ENCODE data around the gene DOC2A. TPM values are rescaled to one million over a fixed set of nuclear protein-coding genes. Genes with fewer than 3 reads are reported as not detected.

The DOC2A gene
- total and polyA plus RNA-seq, 10 of the 15 experiments (the other 5 are each of a cell fraction or from before 2014, with no cell fraction given): 0.06 to 0.17 (median 0.12) TPM; not detected in 6

GRCh38 chr16:30017277-30017656, 6.4 kb upstream of the DOC2A start (continued):
- TF ChIP-seq CEBPZ (IDR thresholded peaks at IDR 0.05; ENCODE audit: low read depth, low read length): no peak
- TF ChIP-seq CHD1 (IDR thresholded peaks at IDR 0.05; ENCODE audit: low read depth, low read length): no peak

GRCh38 chr16:30016555-30017276, 5.9 kb upstream of the DOC2A start:
- intact Hi-C loops (cut with micrococcal nuclease; ENCODE audit: unreplicated experiment): no loop called here
- Histone ChIP-seq H3K4me3 (no peak overlapping the region), H3K79me2 (ENCODE audit: control insufficient read depth, insufficient read depth, low read length) (no peaks in the 10 kb centered on the region), H3K36me3 (ENCODE audit: control insufficient read depth in 2 of 2, insufficient read depth in 2 of 2, low read length in 1 of 2) (no peaks in the 10 kb centered on the region), H3K9ac (ENCODE audit: control insufficient read depth, insufficient read depth, low read length) (no peak overlapping the region), H3K27ac (ENCODE audit: control insufficient read depth, insufficient read depth) (no peak overlapping the region), H2AFZ (ENCODE audit: control insufficient read depth, low read depth, low read length) (no peak overlapping the region), H3K9me3 (replicated peaks; ENCODE audit: control insufficient read depth, insufficient read depth, low read length) (no peaks in the 10 kb centered on the region), H3K4me1 (ENCODE audit: control insufficient read depth, insufficient read depth, low read length) (0 out of 2 replicates have a peak, but pooled peaks cover 2% of the 10 kb centered on the region), H4K20me1 (ENCODE audit: control insufficient read depth, insufficient read depth) (no peaks in the 10 kb centered on the region), H3K27me3 (replicated peaks in 1 of 2; ENCODE audit: control insufficient read depth in 2 of 2, insufficient read depth in 2 of 2, low read length in 1 of 2) (peaks cover 3 to 5% of the 10 kb centered on the region in 2 experiments; a peak in 3 of 4 replicates), H3K4me2 (ENCODE audit: control insufficient read depth, insufficient read depth) (no peak overlapping the region)
- no peak for DNase-seq (ENCODE audit: low read depth, low spot score)
- BruUV-seq (replicated peaks): no TSS peak
- ChIA-PET CTCF (interaction anchor here (0.8 to 1.2 kb wide), 2 partner anchors 15 to 168 kb away, joined by 3 to 4 read pairs; no protein-coding TSS in a partner anchor), RAD21 (ENCODE audit: unreplicated experiment) (no interaction called here), POLR2A (no interaction called here), SMC1A (ENCODE audit: uncharacterized antibody, unreplicated experiment) (no interaction called here)
- in situ Hi-C loops (cut with MboI): loop anchor here (25.0 kb wide), 1 partner anchor 904 kb away; no protein-coding TSS in a partner anchor
- 33% methylated on average over 8 of the region's 8 CpGs for WGBS (ENCODE audit: insufficient coverage, insufficient replicate concordance, low lambda C conversion rate, missing lambda C conversion rate)
- no peak for ATAC-seq
- FAIRE-seq: no peak
- no peak for TF ChIP-seq NKRF (conservative IDR thresholded peaks at IDR 0.05)
- no peak for TF ChIP-seq BACH1 (IDR thresholded peaks at IDR 0.05; ENCODE audit: borderline replicate concordance)
- no peak for TF ChIP-seq TCF7 (IDR thresholded peaks at IDR 0.05; ENCODE audit: borderline replicate concordance)
- no peak for TF ChIP-seq FOXK2 (IDR thresholded peaks at IDR 0.05)
- no peak for TF ChIP-seq LARP7 (IDR thresholded peaks at IDR 0.05)
- TF ChIP-seq ZNF274 (IDR thresholded peaks at IDR 0.05; ENCODE audit: insufficient read depth, insufficient read length): no peak
- no peak for TF ChIP-seq BMI1 (IDR thresholded peaks at IDR 0.05; ENCODE audit: borderline replicate concordance)
- no peak for TF ChIP-seq NR2F1 (conservative IDR thresholded peaks at IDR 0.05)
- TF ChIP-seq FOS (IDR thresholded peaks at IDR 0.05; ENCODE audit: borderline replicate concordance, extremely low read depth, insufficient read length): no peak
- no peak for TF ChIP-seq RELA (IDR thresholded peaks at IDR 0.05; ENCODE audit: borderline replicate concordance, partially characterized antibody)
- TF ChIP-seq MLLT1 (IDR thresholded peaks at IDR 0.05): no peak
- TF ChIP-seq SMARCA5 (IDR thresholded peaks at IDR 0.05): no peak
- no peak for TF ChIP-seq GATAD2B (conservative IDR thresholded peaks at IDR 0.05; ENCODE audit: low read depth)
- no peak for TF ChIP-seq SREBF1 (IDR thresholded peaks at IDR 0.05; ENCODE audit: low read length)
- TF ChIP-seq TCF12 (IDR thresholded peaks at IDR 0.05; ENCODE audit: low read depth, low read length): no peak

Data from GM12878 (cell line).